Iris pigment epithelial cell (primary cell): ENCODE data around the gene GET3.

Experiments used
- DNase-seq: peaks from one replicate; pipeline ENCODE4 v3.0.0-alpha.2; 2011; ENCODE audit warnings: low read depth

Gene GET3

GRCh38 chr19:12779162-12779993, 42.1 kb downstream of the GET3 start:
- DNase-seq: peak; percentile 65

GRCh38 chr19:12782174-12782423, 44.8 kb downstream of the GET3 start:
- no peak for DNase-seq

- DNase-seq: peak; percentile 75
These were observed 45.4 kb downstream of the GET3 start for GRCh38 chr19:12782424-12783290.

GRCh38 chr19:12783291-12783848, 46.1 kb downstream of the GET3 start:
- no peak for DNase-seq

DNA sequence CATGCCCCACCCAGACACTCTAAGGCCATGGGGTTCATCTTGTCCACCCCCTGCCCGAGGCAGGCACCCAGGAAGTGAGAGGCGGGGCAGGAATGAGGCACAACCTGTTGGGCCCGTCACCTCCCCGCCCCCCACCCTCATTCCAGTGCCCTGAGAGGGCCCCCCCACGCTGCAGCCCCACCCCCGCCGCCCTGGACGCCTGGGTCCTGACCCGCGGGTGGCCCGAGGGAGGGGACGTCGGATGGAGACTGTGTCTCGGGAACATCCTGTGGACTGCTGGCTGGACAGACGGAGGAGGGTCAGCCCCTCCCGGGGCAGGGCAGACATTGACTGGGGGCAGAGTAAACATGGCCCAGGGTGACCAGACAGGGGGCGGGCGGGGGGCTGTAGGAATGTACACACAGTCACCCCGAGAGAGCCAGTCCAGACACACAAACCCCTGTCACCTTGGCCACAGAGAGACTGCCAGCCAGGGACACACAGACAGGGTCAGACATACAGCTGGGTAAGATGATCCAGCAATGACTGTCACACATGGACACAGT, 46.6 kb downstream of the GET3 start:
- no peak for DNase-seq

GRCh38 chr19:12784394-12784870, 47.1 kb downstream of the GET3 start:
- DNase-seq: no peak

DNA sequence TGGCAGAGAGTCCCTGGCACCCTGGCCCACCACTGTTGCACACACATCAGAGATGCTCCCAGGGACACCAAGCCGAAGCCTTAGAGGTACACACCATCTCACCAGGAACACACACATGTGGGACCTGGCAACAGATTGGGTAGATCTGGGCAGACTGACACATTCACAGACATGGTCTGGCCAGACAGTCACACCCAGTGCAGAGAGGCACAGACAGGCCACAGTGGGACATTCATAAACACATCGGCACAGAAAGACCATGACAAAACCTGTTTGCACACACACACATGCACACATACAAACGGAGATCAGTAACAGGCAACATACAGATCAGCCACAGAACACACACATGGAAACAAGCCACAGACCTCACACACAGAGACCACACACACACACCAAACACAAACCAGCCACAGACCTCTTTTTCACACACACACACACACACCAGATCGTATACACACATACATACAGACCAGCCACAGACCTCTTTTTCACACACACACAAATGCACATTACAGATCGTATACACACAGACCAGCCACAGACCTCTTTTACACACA, 47.7 kb downstream of the GET3 start:
- no peak for DNase-seq

- no peak for DNase-seq
These were observed 48.2 kb downstream of the GET3 start for GRCh38 chr19:12785431-12786031.

- no peak for DNase-seq
These were observed 49.0 kb downstream of the GET3 start for GRCh38 chr19:12786141-12786870.

GRCh38 chr19:12786952-12787351, 49.7 kb downstream of the GET3 start:
- DNase-seq: no peak

GRCh38 chr19:12787458-12787857, 50.2 kb downstream of the GET3 start:
- no peak for DNase-seq

- no peak for DNase-seq
These were observed 50.9 kb downstream of the GET3 start for GRCh38 chr19:12788042-12788681.

DNA sequence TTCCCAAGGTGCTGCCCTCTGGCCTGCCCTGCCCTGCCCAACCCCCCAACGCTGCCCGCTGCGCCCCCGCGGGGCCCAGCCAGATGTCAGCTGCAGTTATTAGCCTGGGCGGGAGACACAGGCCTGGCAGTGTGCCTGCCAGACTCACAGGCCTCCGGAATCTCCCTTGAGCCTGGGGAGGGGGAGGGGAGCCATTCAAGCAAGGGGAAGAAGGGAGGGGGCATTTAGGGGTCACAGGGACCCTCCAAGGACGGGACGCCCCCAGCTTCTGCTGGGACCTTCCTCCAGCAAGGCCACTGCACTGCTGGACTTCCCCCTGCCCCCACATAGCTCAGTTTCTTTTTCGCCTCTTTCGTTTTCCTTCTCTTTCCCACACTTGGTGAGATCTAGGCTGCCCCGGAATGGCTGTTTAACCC, 51.4 kb downstream of the GET3 start:
- peak; percentile 78 for DNase-seq

DNA sequence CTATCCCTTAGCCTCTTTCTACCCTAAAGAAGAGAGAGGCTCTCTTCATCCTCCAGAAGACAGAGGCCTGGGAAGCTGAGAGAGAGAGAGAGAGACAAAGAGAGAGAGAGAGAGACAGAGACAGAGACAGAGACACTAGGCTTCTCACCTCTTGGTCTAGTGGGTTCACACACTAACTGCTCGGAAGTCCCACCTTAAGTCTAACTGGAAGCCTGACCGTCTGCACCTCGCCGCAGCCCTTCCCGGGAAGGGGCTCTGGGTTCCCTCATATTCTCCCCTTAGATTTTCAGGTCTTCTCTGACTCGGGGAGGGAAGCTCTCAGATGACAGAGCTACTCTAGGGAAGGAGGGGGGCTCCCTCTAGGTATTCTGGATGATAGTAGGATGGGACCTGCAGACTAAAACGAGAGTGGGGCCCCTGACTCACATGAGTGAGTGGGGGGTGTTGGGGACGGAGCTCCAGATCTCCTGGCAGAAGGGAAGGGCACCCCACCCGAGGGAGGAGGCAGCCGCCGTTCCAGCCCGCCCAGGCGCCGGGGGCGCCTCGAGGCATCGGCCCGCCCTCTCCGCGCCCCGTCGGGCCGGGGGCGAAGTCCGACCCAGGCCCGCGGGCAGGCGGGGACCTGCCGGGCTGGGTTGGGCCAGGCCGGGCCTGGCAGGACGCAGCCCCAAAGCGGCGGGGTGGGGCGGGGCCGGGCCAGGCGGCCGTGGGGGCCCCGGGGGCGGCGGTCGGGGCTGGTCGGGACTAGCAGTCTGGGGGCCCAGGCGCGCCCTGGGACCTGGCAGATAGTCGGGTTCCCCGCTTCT, 52.0 kb downstream of the GET3 start:
- DNase-seq: peak; percentile 36

GRCh38 chr19:12789904-12790619, 52.8 kb downstream of the GET3 start:
- DNase-seq: peak; percentile 97

GRCh38 chr19:12790628-12791344, 53.5 kb downstream of the GET3 start:
- no peak for DNase-seq

DNA sequence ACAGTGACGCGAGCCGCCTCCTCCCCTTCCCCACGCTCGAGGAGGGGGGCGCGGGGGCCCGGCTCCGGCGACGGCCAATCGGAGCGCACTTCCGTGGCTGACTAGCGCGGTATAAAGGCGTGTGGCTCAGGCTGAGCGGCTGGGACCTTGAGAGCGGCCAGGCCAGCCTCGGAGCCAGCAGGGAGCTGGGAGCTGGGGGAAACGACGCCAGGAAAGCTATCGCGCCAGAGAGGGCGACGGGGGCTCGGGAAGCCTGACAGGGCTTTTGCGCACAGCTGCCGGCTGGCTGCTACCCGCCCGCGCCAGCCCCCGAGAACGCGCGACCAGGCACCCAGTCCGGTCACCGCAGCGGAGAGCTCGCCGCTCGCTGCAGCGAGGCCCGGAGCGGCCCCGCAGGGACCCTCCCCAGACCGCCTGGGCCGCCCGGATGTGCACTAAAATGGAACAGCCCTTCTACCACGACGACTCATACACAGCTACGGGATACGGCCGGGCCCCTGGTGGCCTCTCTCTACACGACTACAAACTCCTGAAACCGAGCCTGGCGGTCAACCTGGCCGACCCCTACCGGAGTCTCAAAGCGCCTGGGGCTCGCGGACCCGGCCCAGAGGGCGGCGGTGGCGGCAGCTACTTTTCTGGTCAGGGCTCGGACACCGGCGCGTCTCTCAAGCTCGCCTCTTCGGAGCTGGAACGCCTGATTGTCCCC, 54.2 kb downstream of the GET3 start, which contains the start of gene JUNB:
Gene JUNB (plus strand): TSS at position 142 of the 706 bp plus-strand sequence. CDS start 286 bp downstream, at position 428.
- DNase-seq: peak; percentile 97
